Activated CD4-positive, alpha-beta T cell treated with anti-CD3 and anti-CD28 coated beads, Interleukin-2, amount 50 U/mL, for 1 hour (primary cell): Measurements from ENCODE around the gene DNAJB8.

Experiments used
- DNase-seq: peaks from one replicate; pipeline ENCODE4 v3.0.0-alpha.2; 2020

Gene DNAJB8

DNA sequence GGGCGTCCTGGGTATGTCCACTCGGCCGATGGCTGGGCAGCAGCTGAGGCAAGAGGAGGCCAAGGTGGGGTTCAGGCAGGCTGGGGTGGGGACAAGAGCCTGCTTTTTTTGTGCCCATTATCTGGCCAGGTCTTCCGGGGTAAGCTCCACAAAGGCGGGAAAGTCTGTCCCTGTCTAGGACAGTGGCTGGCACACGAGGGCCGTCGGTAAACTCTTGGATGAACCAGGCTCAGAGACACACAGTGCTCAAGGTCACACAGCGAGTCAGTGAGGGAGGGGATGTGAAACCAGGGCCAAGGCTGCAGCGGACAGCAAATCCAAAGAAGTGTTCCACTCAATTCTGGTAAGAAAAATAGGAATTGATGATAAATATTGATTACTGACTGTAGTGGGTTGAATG, 2.9 kb downstream of the DNAJB8 start:
- no peak for DNase-seq

DNA sequence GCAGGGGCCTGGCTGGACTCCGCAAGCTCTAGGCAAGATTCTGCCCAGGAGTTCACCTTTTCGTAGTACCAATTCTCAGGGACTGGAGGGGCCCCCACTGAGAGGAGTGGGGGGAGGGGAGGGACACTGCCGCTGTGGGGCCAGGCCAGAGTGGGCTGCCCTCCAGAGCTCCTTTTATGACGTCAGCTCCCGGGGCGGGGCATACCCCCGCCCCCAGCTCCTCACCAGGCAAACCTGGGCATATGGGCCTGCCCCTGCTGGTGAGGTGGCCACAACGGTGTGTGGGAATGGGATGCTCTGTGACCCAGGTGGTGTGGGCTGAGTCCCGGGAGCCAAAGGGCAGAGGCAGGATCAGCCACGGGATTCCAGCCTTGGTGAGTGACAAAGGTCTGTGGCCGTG, 3.3 kb downstream of the DNAJB8 start:
- DNase-seq: no peak

DNA sequence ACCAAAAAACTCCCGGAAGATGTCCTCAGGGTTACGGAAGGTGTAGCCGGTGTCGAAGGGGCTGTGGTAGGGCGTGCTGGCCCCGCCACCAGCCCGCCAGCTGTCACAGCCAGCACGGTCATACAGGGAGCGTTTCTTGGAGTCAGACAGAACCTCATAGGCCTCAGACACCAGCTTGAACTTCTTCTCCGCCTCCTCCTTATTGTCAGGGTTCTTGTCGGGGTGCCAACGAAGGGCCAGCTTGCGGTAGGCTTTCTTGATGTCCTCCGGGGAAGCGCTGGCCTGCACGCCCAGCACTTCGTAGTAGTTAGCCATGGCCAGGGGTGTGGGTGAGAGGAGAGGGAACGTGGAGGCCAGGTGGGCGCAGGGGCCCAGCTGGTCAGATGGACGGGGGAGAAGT, 3.8 kb downstream of the DNAJB8 start:
- DNase-seq: no peak

DNA sequence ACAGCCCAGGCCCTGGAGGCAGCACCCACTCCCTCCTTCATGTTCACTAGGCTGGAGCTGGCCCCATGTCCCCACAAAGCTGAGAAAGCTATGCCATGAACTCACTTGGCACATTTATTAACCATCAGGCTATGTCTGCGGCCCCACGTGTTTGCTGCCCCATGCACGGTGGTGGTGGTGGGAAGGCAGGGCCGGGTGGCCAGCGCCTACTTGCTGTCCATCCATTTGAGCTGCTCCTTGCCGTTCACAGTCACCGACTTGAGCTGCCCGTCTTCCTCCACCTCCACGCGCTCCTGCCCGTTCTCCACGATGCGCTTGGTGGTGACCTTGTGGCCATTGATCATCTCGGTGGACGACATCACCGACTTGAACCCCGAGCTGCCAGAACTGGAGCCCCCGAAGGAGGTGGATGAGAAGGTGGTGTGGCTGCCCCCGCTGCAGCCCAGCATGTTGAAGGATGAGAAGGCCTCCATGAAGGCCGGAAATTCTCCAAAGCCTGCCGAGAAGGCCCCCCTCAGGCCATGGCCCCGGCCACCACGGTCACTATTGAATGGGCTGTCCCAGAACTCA, 4.3 kb downstream of the DNAJB8 start:
- no peak for DNase-seq

DNA sequence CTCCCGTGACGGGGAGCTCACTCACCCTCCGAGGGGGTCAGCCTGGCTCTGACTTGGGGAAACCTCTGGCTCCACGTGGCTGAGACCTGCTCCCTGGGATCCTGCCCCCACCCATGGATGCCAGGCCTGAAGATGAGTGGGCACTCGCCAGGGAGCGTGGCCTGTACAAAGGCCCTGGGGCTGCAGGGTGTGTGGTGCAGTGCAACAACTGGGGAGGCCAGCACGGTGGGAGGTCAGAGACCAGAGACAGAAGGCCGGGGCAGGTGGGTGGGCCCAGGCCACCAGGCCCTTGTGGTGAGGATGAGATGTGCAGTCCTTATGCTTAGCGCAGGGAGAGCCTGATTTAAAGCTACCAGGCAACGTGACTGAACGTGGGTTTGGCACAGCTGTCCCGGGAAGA, 5.0 kb downstream of the DNAJB8 start:
- DNase-seq: no peak

DNA sequence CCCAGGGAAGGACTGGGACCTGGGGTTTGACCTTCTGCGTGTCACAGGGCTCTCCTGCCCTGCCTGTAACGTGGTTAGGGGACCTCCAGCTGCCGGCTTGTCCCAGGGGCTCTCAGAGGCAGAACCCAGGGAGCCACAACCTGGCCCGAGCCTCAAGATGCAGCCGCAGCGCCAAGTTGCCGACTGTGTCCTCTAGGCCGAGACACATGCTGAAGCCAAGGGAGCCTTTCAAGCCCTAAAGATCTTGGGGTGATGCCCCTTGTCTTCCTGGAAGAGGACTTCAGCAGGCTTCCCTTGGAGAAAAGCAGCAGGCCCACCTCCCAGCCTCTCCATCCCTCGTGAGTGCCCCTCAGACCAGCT, 7.2 kb downstream of the DNAJB8 start:
- no peak for DNase-seq

DNA sequence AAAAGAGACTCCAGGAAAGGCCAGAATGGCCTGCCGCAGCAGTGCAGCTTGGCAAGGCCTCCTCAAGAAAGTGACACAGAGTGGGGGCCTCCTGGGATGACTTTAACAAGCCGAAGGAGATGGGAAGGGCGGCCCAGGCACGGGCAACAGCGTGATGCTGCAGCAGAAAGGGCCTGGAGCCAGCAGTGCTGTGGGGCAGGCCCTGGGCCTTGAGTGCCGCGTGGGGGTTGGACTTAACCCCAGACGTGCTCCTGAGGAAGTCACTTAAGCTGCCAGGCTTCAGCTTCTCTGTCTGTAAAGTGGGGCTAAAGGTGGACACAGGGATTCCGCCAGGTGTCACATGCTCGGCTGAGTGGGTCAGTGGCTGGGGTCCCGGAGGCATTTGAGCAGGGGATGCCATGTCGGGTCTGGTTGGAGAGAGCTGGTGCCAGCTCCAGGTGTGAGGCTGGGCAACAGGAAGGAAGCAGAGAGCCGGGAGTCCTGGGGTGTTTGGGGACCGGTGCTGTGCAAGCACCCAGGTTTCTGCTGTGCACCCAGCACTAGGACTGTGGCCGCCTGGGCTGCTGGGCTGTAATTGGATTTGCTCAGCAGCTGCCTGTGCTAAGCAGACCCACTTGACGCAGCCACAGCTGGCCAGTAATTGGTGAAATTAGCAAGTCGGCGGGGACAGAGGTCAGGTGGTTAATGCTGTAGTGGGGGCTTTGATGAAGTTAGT, 7.8 kb downstream of the DNAJB8 start:
- no peak for DNase-seq

DNA sequence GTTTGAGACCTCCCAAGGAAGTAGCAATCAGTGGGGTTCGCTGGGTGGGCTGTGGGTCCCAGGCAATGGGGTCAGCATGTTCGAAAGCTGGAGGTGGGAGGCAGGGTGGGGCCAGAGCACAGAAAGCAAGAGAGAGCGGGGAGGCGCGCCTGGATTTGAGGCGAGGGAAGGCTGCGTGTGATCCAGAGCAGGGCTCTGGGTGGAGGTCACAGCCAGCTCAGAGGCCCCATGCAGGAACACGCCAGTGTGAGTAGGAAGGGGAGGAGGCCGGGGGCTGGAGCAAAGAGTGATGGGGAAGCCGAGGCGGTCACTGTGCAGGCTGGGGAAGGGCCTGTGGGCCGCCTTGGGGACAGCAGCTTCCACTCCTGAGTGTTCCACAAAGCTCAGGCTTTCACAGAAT, 8.8 kb downstream of the DNAJB8 start:
- DNase-seq: no peak

DNA sequence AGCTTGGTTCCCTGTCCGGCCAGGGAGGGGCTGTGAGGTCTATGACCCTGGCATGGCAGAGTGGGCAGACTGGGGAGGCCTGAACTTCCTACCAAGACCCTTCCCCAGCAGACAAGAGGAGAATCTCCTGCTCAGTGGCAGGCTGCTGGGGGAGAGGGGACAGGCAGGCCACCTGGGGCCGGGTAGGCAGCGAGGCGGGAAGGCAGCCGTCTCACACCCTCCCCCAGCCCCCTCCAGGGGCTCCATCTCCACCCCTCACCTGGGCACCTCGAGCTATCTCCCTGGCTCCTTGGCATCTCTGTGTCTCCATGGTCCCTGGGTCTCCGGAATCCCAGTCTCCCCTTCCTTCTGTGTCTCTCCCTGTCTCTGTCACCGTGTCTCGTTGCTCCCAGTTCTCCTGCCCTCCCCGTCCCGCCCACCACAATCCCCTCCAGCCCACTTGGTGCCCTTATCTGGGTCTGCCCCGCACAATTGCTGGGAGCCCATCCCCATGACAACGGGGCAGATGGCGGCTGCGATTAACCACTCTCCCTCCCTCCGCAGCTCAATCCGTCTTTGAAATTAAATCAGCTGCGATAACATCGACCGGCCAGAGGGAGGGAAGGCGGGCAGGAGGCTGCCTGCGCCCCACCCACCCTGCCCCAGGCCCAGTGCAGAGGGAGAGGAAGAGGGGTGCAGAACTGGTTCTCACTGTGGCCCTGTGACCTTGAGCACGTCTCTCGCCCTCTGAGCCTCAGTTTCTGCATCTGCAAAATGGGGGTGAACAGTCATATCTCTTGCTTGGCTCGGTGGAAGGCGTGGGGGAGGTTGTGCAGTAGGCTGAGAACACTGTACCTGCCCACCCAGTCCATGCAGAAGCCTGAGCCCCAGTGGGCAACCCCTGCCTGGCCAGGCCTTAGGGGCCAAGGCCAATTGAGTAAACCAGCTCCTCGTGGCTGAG, 9.6 kb downstream of the DNAJB8 start:
- DNase-seq: no peak

DNA sequence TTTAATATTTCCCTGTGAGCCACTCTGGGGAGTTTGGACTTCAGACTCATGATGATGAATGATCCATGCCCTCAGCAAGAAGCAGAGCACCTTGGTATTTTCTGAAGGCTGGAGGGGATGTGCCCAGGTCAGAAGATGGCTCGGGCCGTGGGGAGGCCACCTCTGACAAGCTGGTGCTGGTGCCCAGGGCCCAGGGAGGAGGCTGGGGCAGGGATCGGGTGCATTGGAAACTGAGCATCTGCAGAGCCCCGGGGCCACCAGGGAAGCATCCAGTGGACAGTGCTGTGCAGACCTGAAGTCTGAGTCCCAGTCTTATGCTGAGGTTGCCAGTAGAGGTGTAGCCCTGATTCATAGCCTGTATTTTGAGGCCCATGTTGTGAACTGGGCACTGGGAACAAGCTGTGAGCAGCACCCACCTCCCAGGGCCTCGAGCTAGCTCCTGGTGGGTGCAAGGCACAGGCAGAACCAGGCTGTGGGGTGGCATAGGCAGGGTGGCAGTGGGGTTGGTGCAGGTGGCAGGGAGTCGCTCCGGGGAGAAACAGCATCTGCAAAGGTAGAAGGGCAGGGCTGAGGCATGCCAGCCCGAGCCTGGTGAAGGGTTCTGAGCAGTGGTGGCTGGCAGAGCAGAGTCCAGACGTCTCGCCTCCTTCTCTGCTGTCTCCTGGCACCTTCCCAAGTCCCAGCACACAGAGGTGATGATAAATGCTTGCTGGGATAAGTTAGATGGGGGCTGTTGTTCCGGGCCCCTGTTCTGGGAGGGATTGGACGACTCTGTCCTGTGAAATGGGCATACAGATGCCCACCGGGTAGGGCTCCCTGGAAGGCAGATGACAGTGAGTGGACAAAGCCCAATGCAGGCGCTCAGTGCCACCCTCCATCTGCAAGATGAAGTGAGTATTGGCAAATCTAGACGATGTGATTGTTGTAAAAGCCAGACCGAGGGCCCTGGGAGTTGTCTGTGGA, 10.6 kb downstream of the DNAJB8 start:
- DNase-seq: no peak

DNA sequence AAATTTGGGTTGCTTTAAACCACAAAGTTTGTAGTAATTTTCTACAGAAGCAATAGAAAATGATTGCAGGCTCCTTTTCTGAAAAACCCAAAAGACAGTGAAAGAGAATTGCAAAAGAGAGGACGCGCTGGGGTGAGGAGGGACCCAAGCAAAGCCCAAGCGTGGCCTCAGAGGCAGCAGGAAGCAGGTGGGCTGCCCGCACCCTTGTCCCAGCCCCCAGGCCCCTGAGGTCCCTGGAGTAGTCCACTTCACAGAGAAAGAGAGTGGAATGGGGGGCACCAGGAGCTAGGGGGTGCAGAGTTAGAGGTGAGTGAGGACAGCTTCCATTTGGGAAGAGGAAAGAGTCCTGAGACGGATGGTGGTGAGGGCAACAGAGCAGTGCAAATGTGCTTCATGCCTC, 11.6 kb downstream of the DNAJB8 start:
- no peak for DNase-seq

DNA sequence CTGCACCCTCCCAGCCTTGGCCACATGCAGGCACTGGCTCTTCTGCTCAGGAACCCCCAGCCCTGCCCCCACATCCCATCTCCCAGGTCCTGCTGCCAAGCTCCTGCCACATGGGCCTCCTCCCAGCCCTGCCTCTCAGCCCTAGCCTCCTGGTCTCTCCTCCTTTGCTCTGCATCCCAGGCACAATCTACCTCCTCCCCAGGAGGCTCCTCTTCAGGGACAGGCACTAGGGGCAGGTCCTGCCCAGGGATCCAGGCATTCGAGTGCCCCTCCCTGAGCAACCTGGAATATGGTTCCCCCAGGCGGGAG, 12.4 kb downstream of the DNAJB8 start:
- no peak for DNase-seq

DNA sequence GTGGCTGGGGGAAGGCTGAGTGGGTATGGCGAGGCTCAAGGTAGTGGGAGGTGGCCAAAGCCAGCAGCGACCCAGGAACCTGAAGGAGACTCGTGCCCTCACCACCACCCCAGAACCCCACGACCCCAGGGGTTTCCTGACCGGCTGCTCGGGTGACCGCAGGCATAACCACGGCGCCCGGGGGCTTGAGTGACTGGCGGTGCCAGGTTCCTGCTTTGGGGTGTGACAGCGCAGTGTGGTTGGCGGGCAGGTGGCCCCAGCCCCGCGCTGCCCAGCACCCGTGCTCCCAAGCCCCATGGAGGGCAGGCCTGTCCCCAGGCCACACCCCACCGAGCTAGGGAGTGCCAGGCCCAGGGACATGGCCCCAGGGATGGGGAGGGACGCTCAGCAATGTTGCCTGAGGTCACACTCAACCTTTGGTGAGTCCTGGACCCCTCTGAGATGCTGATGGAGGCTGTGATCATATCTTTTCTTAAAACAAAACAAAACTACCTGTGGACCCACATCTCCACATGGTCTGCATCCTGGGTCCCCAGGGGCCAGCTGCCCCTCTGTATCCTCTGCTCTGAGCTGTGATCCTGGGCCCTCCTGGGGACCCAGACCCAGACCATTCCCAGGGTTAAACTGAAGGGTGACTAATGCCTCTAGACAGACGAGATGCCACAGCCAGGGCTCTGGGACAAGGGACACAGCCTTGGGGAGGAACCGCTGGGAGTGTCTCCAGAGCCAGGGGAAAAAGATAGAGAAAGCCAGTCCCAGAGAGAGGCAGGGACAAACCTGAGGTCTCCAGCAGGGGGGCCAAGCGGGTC, 13.0 kb downstream of the DNAJB8 start:
- DNase-seq: no peak

DNA sequence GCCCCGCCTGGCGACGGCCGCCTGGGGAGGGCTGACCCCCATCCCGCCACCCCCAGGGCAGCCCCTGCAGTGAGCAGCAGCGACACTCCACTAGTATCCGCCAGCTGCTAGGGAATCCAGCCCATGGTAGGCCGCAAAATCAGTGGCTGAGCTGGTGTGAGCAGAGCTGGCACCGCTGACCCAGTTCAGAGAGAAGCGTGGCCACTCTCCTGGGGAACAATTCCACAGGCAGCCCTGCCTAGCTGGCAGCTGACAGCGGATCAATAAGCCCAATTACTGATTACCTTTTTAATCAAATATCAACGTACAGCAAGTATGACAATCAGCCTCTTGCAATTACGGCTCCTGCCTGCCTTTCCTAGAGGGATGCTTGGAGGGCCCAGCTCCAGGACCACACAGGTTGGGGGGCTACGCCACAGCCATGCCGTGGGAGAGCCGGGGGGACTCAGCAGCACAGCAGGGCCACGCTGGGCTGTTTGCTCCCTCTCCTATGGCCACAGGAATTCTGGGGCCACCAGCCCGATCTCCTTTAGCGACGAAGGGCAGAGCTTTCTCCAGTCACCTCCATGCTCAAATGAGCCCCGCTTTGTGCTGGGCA, 13.9 kb downstream of the DNAJB8 start:
- no peak for DNase-seq

DNA sequence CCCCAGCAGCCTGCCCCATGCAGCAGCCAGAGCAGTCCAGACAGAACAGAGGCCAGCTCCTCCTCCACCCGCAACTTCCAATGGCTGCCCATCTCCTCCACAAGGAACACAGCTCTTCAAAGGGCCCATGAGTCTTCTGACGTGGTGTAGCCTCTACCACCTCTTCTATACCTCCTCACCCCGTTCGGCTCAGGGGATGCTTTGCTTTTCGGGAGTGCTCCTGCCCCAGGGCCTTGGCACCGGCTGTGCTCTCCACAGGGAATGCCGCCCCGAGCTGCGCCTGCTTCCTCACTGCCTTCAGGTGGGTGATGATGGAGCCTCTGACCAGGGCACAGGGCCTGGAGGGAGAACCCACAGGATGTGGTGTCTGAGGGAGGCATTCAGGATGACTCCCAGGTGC, 14.6 kb downstream of the DNAJB8 start:
- no peak for DNase-seq

DNA sequence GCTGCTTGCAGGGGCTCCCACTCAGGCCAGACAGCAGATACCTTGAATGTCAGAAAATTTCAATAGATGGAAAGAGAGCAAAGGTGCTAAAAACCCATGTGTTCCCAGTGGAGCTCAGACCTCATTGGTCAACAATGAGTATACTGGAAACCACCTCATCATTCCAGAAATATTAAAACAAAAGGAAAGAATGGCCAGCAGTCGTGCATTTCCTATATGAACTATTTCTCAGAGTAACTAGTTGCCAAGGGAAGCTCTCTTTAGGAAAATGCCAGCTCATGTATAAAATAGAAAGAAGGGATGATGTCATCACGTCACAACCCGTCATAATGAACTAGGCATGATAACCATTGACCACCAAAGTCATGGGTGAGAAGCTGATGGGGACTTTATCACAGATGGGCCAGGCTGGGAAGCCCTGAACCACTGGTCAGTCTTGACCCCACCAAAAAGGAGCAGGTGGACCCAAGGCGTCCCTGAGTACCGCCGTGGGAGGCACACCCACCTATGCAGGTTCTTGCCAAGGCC, 17.5 kb downstream of the DNAJB8 start:
- DNase-seq: no peak

DNA sequence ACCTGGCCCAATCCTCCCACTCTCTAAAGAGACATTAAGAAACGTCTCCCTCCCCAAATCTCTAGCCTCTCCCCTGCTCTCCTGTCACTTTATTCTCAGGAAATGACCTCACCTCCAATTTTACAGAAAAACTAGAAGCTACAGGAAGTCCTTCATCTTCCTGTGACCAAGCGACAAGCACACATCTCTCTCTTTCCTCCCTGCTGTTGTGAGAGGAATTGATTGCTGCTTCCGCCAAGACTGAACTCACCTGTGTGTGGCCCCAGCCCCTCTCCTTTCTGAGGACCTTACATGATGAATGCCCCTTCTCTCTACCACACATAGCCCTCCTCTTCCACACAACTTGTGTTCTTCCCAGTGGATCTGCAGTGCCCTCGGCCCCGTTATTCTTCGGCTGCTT, 18.2 kb downstream of the DNAJB8 start:
- DNase-seq: no peak

DNA sequence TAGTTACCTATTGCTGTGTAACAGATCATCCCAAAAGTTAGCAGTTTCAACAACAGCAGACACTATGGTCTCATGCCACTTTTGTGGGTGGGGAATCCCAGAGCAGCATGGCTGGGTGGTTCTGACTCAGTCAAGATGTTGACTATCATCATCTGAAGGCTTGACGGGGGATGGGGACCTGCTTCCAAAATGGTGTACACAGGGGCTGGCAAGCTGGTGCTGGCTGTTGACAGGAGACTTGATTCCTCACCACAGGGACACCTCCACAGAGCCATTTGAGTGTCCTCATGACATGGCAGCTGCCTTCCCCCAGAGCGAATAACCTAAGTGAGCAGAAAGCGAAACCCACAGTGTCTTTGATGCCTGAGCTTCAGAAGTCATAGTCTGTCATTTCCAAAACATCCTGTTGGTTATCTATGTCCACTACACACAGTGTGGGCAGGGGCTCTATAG, 19.1 kb downstream of the DNAJB8 start:
- no peak for DNase-seq

DNA sequence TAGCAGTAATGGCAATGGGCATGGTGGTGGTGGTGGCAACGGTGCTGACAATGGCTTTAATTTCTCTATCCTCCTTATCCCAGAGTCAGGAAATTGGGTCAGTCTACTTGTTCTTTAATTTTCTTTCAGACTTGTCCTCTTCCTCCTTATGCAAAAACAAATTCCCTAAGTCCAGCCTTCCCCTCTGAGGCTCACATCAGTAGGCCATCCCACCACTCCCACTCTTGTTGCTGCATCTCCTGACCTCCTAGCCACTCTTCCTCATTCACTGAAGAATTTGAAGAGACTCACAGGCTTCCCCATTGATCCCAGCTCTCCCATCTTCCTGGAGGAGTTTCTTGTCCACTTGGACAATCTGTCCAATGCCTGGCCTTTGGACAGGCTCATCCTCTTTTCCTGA, 19.9 kb downstream of the DNAJB8 start:
- DNase-seq: no peak

DNA sequence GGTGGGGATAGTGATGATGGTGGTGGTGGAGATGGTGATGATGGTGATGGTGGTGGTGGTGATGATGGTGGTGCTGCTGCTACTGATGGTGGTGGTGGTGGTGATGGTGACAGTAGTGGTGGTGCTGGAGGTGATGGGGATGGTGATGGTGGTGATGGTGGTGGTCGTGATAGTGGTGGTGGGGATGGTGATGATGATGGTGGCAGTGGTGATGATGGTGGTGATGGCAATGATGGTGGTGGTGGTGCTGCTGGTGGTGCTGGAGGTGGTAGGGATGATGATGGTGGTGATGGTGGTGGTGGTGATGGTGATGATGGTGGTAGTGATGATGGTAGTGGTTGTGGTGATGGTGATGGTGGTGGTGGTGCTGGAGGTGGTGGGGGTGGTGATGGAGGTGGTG, 21.3 kb downstream of the DNAJB8 start:
- no peak for DNase-seq

DNA sequence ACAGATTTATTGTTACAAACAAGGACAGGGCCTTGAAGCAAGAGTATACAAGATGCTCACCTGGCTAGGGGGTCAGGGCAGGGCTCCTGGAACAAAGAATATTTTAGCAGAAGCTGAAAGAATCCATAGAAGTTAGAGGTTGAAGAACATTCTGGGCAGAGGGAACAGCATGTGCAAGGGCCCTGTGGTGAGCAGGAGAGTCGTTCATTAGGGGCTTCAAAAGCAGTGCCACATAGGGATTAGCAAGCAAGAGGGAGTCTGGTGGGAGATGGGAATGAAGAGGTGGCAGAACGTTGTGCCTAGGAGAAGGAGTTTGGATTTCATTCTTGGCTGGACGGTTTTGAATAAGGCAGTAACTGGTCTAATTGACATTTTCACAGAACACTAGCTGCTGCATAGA, 22.9 kb downstream of the DNAJB8 start:
- no peak for DNase-seq

DNA sequence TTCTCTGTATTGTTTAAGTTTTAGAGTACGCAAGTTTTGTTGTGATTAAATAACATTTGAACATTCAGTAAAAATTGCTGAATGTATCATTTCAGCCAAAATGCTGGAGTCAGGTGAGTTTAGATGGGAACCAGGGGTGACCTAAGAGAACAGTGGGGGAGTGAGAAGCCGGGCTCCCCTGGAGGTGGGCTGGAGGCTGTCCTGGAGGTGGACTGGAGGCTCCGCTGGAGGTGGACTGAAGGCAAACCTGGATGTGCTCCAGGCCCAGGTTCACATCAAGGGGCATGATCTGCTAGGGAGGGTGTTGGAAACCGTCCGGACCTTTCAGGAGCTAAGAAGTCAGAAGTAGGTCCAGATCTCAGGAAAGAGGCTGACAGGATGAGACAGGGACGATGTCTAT, 23.7 kb downstream of the DNAJB8 start:
- no peak for DNase-seq
